Kidney epithelial cell (primary cell): ENCODE results near the gene NRN1. TPM values are rescaled to one million over a fixed set of nuclear protein-coding genes. Genes with fewer than 3 reads are reported as not detected.

Experiments
- DNase-seq: peaks from one replicate; pipeline ENCODE4 v3.0.0-alpha.2; 2010; ENCODE audit warnings: low read depth
- H3K27me3 ChIP-seq: 2 replicates; pipeline ENCODE4 v1.6.0; 2011; ENCODE audit warnings: low read length; ENCODE audit not compliant: control insufficient read depth, insufficient read depth
- H3K36me3 ChIP-seq: 2 replicates; pipeline ENCODE4 v1.5.1; 2011; ENCODE audit warnings: low read length; ENCODE audit not compliant: control insufficient read depth, insufficient read depth
- H3K4me3 ChIP-seq: 2 replicates; pipeline ENCODE4 v1.5.1; 2011; ENCODE audit warnings: low read depth, mild to moderate bottlenecking, control low read depth, low read length
- total RNA-seq: library from RNA; depleted of rRNA; stranded (reverse); fragments of >200 nt; gene quantifications from 2 replicates; pipeline ENCODE4 v1.2.3, GENCODE V29; 2015
- TF ChIP-seq, protein P1 (sequence below): IDR thresholded peaks from 2 replicates; pipeline ENCODE4 v1.5.1; 2011; ENCODE audit warnings: mild to moderate bottlenecking, moderate library complexity, low read length, control low read depth, inconsistent platforms; ENCODE audit not compliant: insufficient read depth, poor library complexity, severe bottlenecking

Gene NRN1
- total RNA-seq, 1 donor from 2014 or later: 3.1 TPM

DNA sequence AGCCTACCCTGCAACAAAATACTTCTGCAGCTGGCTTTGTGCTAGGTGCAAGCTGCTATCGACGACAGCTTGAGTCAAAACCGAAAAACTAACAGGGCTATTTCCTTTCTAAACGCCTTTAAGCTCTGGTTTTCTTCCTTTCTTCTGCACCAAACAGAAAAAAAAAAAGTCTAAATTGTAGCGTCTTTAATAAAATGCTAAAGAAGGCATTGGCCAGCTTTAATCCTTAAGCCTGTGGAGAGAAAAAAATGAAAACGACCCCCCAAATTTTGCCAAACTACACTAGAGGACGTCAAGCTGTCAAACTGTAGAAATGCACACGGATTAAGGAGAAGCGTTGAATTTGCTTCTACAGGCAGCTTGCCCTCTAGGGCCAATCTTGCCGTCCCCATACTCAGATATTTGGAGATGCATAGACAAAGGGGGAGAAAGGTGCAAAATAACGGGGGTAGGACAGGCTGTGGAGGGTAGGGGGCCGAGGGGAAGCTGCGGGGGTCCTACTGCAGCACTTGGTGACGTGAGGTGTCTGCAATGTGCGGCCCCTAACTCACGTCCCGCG, 1.4 kb upstream of the NRN1 start:
- peak overlapping the region; percentile 40 for H3K4me3 ChIP-seq
- TF ChIP-seq, protein P1, sequence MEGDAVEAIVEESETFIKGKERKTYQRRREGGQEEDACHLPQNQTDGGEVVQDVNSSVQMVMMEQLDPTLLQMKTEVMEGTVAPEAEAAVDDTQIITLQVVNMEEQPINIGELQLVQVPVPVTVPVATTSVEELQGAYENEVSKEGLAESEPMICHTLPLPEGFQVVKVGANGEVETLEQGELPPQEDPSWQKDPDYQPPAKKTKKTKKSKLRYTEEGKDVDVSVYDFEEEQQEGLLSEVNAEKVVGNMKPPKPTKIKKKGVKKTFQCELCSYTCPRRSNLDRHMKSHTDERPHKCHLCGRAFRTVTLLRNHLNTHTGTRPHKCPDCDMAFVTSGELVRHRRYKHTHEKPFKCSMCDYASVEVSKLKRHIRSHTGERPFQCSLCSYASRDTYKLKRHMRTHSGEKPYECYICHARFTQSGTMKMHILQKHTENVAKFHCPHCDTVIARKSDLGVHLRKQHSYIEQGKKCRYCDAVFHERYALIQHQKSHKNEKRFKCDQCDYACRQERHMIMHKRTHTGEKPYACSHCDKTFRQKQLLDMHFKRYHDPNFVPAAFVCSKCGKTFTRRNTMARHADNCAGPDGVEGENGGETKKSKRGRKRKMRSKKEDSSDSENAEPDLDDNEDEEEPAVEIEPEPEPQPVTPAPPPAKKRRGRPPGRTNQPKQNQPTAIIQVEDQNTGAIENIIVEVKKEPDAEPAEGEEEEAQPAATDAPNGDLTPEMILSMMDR: no peak
- no peak for DNase-seq
- no peaks in the 10 kb centered on the region for H3K36me3 ChIP-seq
- peaks cover 64% of the 10 kb centered on the region for H3K27me3 ChIP-seq

DNA sequence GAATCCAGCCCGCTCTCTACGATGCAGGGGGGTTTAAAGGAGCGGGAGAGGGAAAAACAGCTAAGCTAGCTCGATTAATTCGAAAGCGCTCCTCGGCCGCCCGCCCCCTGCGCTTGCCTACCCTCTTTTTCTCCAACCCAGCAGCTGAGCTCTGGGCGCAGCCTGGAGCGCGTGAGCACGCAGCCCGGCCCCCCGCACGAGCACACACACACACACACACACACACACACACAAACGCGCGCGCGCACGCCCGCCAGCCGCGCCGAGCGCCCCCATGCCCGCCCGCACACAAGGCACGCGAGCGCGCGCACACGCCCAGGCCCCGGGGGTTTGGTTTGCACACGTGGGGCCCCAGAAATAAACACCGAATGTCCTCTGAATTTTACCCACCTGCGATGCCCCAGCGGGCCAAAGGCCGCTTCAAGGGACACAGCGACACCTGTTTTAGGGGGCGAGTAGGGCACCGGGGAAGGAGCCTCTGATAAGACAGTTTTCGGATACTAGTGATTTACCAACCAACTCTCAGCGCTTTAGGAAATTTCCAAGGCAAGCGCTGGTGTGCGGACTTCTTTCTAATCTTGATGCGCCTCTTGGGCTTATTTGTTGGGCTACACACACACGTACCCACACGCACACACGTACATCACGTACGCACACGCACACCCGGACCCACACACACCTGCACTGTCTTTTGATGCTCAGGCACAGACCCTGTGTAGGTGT, 802 bp upstream of the NRN1 start:
- DNase-seq: no peak
- peaks cover 70% of the 10 kb centered on the region for H3K27me3 ChIP-seq
- H3K36me3 ChIP-seq: no peaks in the 10 kb centered on the region
- TF ChIP-seq, protein P1: no peak
- peak overlapping the region; percentile 26 for H3K4me3 ChIP-seq

DNA sequence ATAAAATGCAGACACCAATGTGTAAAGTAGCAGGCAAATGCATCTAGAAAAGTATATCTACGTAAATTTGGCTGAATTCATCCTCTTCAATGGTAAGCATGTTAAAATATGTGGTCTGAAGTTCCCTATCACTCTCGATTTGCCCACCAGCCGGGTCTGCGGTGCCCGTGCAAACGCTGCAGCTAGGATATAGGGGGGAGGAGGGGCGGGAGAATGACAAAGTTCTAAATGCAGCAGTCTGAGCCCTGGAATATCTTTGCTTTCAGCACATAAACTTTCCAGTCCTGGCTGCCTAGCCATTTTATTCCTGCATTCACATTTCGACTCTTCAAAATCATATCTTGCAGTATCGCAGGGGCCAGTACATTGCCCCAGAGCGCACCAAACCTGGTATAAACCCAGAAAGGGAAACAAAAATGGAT, 708 bp downstream of the NRN1 start:
- peak overlapping the region; percentile 6 for H3K4me3 ChIP-seq
- no peak for DNase-seq
- peaks cover 85% of the 10 kb centered on the region for H3K27me3 ChIP-seq
- H3K36me3 ChIP-seq: no peaks in the 10 kb centered on the region
- TF ChIP-seq, protein P1: no peak

DNA sequence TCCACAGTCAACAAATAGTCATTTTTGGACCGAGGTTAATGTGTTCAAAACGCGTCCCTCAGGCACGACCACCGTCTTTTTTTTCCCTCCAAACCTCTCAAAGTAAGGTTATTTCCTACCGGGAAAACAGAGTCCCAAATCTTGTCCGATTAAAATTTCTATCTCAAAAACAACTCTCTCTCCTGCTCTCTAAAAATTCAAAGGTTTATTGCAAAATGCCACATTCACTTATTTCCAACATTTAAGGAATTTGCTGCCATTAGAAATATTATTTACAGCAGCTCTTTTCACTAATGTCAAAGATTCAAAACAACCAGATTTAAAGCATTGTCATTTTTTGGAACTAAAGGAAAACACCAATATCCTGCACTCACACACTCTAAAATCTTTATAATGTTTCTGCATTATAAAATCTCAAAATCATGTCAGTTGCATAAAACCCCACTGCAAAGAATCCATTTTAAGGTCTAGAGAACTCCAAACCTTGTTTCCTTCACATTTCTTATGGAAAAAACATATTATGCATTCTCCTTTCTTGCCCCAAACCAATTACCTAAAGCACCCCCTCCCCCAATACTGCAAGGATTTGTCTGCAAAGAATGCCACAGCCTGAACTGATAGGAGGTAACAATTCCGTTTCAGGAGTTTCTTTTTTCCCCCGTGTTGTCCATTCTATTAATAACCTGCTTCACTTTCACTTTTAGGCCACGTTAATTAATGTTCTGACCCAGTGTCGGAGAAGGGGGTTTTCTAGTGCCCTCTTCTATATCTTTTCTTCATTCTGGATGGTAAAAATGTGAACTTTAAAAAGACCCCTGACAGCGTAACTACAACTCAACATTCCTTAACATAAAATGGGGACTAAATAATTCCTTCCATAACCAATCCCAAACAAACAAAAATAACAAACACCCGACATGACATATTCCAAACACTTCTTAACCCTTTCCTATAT, 1.4 kb downstream of the NRN1 start:
- Histone ChIP-seq H3K4me3 (no peak overlapping the region), H3K27me3 (peaks cover 91% of the 10 kb centered on the region), H3K36me3 (no peaks in the 10 kb centered on the region)
- no peak for DNase-seq
- TF ChIP-seq, protein P1: no peak

DNA sequence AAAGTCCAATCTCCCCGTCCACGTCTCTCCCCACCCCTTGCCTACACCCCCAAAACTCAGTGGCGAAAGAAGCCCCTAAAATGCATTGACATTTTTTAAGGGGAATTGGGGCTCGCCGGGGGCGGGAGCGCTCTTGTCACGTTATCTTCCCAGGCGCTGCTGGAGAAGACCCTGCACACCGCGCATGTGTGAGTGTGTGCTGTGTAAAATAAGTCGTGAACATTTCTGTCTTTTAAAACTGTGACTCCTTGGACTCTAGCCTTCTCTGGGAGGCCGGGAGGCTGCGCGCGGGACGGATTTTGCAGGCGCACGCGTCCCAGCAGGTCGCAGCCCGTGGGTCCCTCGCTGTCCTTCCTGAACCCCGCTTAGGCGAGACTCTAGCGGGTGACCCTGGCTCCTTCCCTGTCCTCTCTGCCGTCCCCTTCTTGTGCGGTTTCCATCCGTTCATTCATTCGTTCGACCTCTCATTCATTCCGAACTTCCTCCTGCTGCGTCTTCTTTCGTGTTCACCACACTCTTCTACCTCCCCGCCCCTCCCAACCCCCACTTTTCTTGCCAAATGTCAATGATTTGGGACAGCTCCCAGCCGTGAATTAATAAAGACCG, 2.2 kb downstream of the NRN1 start:
- peak overlapping the region; percentile 28 for H3K4me3 ChIP-seq
- DNase-seq: no peak
- TF ChIP-seq, protein P1: no peak
- H3K36me3 ChIP-seq: no peaks in the 10 kb centered on the region
- H3K27me3 ChIP-seq: peaks cover 97% of the 10 kb centered on the region
